ENCODE results near the gene PPP1R17.
A peak's percentile ranks its signal among the peaks of the same experiment; 100 is the strongest.

PPP1R17 gene

DNA sequence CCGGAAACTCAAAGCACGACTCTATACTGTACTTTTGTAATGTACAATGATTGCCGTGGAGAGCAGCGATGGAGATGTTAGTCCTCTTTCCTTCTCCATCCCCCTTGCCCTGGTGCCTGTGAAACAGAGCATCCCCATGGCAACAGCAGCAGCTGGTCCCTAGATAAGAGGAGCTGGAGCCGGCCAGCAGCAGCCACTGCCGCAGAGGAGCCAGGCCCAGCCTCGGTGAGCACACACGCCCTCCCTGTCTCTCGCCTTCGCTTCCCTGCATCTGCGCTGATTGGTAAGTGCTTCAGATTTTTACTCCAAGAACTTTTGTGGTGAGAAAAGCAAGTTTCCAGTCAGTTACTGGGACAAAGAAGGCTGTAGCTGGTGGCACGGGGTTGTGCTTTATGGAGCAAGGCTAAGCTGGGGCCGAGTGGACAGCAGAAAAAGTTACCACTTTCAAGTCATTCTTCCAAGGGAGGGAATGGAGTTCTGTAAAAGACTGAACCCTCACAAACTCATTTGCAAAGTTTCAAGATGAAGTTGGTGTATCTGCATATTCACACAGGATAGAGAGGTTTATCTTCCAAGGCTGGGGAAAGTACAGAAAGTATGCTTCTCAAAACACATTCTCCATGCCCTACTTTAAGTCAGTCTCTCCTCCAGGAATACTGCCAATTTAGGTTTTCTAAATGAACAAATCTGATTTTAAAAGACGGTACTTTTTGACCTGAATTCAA is at the start of gene PPP1R17:
PPP1R17 (plus strand) TSS at position 192 of the 725 bp plus-strand sequence. CDS start 5,227 bp downstream, outside the sequence.
- peak; percentile 62 for DNase-seq

DNA sequence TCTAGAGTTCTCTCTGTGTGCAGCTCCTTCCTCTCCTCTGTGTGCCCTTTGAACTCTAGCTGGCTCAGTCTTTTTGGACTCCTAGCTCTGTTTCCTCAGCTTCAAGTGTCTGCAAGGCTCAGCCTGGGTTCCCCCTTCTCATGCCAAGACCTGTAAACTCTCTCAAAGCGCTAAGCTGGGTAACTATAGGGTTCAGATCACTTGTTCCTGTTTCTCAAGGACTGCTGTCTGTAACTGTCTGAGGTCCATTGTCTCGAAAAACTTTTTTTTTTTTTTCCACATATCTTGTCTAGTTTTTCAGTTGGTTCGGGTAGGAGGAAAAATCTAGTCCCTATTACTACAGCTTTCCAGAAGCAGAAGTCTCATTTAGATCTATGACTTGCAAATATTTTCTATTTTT is 46.6 kb upstream of the PPP1R17 start:
- DNase-seq: no peak

DNA sequence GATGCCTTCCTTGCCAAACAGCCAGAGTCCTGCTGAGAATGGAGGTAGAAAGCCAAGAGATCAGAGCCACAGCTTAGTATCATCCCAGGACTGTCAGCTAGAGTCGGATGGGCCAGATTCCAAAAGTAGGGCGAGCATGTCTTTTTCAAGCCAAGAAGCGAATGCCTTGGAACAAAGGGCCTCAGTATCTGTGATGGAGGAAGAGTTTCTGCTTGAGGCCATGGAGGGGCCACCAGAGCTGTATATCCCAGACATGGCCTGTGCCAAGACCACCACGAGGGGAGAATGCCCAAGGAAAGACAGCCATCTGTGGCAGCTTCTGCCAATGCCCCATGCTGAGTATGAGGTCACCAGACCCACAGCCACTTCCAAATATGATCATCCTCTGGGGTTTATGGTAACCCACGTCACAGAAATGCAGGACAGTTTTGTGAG is 44.3 kb upstream of the PPP1R17 start:
- DNase-seq: no peak

DNA sequence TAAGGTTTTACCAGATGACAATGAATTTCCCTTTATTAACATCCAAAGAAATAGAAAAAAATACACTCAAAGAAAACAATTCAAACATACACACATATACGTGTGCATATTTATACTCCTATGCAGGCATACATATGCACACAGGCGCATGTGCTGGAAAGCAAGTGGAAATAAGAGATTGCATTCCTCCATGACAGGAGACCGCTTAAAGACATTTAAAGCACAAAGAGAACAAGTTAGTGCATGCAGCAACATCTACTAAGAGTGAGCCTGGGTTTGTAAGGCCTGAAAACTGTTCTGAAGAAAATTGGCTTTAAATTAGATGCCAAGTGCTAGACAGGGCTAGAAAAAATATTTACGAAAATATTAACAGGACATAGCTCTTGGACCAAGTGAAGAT is 40.1 kb upstream of the PPP1R17 start:
- no peak for DNase-seq

DNA sequence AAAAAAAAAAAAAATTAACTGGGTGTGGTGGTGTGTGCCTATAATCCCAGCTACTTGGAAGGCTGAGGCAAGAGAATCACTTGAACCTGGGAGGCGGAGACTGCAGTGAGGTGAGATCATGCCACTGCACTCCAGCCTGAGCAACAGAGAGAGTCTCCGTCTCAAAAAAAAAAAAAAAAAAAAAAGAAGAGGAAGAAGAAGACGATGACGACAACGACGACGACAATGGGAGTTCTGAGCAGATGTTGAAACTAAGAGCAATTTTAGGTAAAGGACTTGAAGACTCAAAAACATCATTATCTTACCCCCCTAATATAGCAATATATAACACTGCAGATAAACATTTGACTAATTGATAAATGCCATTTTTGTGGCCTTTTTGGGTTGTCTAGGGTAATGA is 39.5 kb upstream of the PPP1R17 start:
- no peak for DNase-seq

DNA sequence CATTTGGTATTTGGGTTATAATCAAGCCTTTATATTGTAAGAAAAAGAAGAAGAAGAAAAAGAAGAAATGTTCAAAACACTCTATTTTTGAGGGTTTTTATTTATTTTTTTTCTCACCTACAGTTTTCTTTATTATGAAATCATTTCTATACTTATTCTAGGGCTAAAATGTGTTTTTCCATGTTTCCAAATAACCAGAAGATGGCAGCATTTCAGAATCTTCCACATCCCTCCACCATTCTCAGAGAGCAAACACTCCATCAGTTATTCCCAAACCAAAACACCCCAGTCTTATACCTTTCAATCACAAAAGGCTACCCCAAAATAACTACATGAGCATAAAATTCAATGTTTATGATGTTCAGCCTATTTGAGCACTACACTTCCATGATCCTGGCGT is 38.7 kb upstream of the PPP1R17 start:
- DNase-seq: peak; percentile 36

DNA sequence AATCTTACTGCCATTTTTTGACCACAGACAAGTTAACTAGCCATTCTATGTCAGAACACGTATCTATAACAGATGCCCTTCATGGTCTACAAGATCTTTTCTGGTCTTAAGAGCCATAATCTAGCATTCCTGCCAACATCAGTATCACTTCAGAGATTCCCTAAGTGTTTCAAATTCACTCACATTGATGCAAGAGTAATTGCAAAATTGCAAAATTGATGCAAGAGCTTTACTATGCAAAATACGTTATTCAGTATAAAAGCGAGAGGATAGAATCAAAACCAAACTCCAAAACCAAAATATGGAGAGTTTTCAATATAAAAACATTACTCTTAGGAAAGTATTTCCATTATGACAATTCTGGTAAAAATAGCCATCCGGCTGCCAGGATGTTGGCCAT is 38.1 kb upstream of the PPP1R17 start:
- no peak for DNase-seq

DNA sequence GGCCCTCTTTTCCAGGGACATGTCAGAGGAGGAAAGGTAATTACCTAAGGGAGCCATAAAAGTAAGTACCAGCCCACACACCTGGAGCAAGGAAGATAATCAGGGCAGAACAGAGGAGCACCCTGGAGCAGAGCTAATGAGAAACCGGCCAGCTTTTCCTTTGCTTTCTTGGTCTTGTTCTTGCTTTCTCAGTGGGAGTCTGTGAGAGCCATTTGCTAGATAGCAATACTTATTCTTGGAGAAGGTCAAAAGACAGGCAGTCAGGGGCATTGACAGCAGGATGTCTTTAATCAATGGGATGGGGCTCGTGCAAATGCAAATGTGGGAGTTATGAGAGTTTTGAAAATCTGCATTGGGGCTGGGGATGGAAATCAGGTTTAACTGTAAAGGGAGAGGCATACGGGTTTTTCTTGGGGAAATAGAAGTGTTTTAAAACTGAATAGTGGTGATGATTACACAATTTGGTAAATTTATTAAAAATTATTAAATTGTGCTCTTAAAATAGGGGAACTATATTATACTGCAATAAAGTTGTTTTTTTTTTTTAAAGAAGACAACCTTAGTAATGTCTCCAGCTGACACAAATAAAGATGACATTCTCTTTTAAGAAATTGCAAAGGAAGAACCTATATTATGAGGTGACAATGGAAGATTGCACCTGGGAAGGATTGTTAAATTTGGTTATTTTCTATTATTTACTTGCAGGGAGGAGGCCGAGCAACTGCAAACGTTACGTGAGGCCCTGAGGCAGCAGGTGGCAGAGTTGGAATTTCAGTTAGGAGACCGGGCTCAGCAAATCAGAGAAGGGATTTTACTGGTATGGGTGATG is 35.6 kb upstream of the PPP1R17 start:
- DNase-seq: no peak

DNA sequence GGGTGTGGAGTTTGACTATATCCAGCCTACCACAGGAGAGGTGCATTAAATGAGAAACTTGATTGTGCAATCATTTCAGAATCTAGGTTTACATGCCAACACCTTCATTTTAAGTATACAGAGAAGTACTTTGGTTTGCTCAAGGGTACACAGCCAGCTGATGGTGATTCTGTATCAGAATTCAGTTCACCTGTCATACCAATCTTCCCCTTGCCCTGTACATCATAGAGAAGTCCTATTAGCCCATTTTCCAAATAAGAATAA is 35.0 kb upstream of the PPP1R17 start:
- no peak for DNase-seq

DNA sequence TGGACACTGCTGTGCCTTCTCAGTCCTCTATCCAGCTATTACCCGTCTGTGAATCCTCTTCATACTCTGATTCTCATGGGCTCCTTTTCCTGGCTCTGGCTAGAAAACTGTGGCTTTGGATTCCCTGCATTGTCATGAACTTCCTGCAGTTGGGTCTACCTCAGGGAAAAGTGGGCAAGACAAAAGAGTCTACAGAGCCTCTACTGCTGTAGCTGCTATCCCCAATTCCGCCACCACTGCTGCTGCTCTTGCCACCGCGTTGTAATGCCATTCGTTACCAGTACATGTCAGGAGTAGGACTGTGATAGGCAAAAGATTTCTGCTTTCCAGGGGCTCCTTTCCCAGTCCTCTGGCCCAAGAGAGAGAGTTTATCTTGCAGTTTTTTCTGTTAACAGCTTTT is 23.9 kb upstream of the PPP1R17 start:
- DNase-seq: no peak

DNA sequence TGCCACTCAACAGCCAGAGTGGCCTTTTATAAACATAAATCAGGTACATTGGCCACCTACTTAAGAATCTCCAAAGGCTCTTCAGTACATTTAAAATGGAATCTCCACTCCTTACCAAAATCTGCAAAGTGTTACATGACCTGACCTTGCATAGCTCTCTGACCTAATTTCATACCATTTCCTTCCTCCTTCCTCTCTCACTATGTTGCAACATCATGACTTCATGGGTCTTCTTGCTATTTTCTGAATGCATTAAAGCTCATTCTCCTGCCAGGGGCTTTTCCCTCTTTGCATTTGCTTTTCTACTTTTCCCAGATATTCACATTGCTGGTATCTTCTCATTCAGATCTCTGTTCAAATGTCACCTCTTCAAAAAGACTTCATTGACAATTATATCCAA is 22.1 kb upstream of the PPP1R17 start:
- DNase-seq: no peak

DNA sequence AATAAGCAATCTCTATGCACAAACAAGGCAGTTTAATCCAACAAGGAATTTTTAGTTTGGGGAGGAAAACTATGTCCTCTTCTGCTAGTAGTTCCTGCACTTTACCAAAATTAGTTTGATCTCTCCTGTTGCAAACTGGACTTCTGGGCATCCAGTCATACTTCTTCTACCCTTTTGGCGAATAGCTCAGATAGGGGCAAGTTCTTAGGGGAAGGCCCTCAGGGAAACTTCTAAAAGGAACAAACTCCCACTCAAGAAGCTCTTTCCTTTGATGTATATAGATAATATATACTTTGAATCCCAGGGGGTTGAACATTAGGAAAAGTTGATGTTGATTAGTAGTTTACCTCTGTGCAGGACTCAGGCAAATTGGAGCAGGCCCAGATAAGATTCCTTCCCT is 21.5 kb upstream of the PPP1R17 start:
- DNase-seq: no peak

DNA sequence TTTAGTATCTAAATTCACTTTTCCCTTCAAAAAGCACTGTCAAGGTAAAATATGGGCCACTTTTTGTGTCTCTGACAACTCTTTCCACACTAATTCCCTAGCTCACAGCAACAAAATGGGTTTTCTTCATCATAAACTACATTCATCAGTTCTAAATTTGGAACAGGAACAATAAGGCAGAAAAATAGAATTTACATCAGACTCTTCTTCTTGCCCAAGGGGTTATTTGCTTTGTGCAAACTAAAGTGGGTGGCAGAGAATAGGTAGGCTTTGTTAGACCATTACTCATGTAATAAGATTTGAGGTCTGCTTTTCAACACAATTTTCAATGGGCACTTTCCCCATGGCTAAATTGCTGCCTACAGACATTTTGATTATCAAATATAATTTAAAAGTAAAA is 17.6 kb upstream of the PPP1R17 start:
- no peak for DNase-seq

DNA sequence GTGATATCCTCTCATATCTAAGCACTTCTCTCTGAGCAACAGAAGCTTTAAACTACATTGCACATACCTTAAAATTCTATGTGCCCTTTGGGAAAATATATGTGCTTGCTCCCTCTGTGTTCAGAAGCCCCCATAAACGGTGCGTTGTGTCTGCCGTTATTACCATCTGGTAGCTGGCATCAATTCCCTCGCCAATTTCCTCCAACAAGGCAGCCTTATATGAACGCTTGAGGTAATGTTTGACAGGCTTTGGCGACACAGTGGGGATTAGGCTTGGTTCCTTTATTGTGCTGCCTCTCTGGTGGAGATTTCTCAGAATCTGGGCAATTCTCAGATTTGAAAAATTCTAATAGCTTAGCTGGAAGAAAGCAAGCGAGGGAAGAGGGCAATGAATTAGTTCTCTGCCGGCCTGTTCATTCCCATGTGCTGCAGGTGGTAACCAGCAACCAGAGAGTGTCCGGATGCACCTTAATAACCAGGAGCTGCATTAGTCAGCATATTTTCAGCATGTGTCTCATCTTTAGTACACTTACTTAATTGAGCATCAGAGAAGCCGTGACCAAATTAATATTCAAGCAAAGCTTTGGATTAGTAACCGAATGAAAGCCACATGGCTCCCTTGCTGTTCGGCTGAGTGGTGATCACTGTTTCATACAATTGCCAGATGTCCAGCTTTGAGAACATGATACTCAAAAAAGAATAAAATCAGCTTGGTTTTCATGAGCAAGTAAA is 7.3 kb upstream of the PPP1R17 start:
- DNase-seq: no peak

DNA sequence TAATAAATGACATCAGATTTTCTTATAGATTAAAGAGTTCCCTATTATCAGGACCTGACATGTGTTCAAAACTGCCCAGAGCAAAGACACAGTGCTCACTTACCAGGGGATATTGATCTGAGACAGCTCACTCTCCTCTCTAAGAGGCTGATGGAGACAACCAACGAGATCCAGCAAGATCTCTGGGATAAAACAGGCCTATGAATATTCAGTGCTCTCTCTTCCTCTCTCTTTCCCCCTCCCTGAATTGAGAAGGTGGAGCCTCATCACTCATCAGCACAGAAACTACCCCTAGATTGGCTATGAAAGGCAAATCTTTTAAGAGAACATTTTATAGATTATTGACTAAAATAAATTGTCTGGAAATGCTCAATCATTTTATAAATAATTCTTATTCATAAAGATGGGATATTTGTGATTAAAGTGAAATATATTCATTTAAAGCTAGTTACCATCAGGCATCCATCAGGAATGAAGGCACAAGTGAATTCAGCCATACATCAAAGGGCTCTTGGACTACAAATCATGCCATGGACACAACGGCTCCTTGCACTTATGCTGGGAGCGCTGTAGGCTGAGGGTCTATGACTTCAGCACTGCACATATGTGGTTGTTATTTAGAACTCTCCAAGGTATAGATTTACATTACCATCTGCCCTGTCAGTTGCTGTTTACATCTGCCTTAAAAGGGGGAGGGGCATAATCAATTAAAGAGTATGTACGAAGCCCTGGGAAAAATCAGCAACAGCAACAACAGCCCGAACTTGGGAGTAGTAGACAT is 3.4 kb upstream of the PPP1R17 start:
- DNase-seq: no peak

DNA sequence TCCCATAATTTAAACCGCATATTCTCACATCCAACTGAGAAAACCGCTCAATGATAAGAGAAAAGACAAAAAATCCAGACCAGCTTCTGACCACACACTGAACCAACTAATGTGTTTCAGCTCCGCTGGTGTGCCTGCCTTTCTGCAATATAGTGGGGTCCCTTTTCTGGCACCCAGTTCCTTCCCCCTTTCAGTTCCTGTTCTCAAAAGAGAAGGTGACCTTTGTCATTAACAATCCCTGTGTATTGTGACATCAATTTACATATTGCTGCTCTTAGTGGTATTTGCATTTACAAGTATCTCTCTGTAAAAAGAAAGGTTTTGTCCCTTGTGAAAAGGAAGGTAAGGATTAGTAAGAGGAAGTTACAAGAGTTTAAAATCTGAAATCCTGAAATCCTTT is 1.4 kb downstream of the PPP1R17 start:
- no peak for DNase-seq

DNA sequence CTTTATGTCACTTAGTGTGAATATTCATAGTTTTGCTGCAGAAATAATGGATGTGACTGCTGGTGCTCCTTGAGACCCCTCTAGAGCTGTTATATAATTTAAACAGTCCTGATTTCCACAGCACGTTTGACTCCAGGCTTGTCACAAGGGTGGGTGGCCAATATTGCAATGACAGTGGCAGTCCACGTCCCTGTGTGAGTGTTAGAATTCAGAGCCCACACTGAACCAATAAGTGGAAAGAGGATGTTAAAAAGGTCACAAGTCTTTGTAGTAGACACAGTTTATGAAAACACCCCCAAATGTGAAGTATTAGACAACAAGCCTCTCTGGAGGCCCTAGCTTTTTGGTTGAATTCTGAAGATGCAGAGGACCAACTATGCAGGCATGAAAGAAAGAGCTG is 2.0 kb downstream of the PPP1R17 start:
- DNase-seq: no peak

DNA sequence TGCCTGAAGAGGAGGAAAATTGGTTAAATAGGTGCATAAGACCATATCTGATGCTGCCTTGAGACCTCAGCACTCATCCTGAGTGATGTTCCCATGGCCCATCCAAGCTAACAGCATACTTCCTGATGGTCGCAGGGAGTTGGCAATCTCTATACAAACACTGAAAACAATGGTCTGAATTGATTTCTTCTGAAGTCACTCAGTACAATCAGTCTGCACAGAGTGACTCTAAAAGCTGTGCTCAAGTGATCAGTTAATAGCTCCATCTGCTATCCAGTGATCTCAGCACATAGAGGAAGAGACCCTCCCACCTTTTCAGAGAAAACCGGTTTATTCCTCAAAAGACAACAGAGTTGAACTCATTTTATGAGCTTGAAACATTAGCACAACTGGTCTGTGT is 3.9 kb downstream of the PPP1R17 start:
- peak; percentile 59 for DNase-seq

DNA sequence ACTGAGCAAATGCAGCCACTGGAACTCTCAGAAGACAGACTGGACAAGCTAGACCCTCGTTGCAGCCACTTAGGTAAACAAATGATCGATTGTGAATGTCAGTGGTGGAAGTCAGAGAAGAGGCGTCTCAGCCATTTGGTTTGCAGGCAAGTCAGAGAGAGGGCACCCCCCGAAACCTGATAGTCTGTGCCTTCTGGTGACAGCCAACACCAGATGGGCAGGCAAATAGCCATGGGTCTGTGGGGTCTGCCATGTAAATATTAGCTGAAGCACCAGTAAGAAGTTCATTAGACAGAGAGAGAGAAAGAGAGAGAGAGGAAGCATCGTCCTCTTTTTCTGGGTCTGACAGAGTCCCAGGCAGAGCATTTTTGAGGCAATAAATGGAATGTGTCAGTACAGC is 5.4 kb downstream of the PPP1R17 start:
- DNase-seq: no peak

DNA sequence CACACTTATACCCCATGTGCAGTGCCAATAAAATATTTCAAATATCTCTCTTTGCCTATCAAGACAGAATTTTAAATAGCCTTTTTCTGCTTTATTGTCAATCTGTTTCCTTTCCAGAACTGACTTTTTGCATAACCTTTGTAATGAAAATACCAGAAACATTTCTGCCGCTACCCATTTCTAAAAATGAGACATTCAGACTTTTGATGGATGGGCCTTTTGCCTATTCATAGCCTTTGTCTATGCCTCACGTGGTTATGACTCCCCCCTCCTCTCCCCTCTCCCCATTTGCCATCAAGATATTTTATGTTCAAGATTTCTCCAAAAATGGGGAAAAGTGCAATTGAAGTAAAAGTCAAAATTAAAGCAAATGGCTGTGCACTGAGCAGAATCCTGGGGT is 5.9 kb downstream of the PPP1R17 start:
- DNase-seq: no peak

DNA sequence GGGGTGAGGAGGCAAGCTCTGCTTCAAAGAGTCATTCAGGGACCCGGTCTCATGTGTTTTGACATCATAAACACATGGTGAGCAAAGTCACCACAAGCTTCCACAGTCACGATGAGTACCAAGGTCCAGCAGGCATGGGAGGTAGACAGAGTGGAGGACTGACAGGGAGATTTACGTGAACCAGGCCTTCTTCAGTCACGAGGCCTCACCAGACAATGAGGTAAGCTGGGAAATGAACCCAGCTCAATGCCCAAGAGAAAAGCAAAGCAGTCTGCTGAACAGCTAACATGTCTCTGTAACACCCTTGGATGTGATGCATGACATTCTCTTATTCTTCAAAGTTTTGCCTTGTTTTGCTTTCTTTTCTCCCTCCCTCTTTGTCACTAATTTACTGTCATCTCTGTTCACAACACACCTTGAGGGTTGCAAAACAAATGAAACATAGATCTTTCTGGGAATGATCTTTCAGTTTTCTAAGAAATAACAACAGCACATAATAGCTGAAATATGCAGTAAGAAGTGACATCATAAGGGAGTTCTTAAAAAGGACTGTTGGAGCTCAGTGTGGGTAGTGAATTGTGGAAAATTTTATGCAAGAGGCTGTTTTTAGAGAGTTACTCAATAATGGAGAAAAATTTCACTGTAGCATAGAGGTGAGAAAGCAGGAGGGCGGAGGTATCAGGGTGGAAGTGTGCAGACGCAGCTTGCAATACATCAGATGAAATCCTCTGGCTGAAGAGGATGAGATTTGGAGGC is 9.0 kb downstream of the PPP1R17 start:
- no peak for DNase-seq

DNA sequence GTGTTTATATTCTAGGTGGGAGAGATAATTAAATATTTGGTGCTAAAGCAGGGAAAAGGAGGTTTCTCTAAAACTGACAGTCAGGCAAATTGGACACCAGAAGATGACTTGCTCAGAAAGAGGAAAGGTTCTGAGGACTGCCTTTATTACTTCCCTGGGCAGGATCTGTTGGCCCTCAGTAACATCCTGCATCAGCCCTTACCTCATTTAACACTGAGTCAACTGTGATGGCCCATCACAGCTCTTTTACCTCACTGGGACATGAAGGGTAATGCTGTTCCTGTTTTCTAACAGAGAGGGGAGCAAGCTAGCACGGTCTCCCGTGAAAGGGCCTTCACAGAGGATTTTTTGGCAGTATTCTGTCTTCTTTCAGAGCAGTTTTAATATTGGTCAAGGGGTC is 12.0 kb downstream of the PPP1R17 start:
- no peak for DNase-seq

DNA sequence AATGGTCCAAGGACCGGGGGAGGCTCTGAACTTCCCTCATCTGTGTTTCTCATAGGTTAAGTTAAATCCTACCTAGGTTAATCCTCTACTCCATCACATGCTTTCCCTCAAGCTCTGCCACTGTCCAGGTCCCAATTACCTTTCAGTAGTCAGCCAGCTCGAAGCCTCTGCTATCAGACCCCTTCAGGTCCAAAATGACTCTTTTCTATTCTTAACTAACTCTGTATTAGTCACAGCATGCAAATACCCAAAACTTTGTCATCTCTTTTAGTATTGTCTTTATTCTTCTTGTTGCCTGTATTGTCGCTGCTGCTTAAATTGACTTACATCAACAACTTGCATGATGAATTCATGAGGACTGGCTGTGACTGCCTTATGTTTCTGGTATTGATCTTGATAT is 15.3 kb downstream of the PPP1R17 start:
- no peak for DNase-seq

All from NCI-H748 treated with DMSO at 0.1 percent for 48 hours (cell line).